ENCODE results near the gene CPSF6.

GRCh38 chr12:69284131-69284530, 44.8 kb downstream of the CPSF6 start:
- no peak for TF ChIP-seq EZH2 (optimal IDR thresholded peaks at IDR 0.05; ENCODE audit: low read depth, low read length)
- TF ChIP-seq CTCF (IDR thresholded peaks at IDR 0.05; ENCODE audit: low read length) = no peak
- TF ChIP-seq EZH2phosphoT487 (IDR thresholded peaks at IDR 0.05; ENCODE audit: low read length) = no peak
